ENCODE data around the gene CXCL12.

Gene CXCL12

DNA sequence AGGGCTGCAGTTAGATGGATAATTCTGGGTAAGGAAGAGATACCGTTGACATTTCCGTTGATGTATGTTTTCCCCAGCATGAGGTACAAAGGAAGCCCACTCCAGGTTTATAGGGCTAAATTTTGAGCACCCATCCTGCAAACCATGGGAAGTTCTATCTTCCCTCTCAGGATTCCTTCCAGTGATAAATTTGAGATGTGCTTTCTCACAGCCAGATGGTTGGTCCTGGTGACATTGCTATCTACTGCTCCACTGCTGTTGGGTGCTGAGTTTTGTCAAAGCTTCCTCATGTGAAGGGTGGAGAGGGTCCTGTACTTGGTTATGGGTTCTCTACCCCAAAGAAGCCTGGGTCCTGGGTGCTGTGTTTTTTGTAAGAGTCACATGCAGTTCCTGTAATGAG, 57.4 kb downstream of the CXCL12 start:
- DNase-seq = no peak
